ENCODE results near the gene TP53. TPM values are rescaled to one million over a fixed set of nuclear protein-coding genes. Genes with fewer than 3 reads are reported as not detected.

Gene TP53
- polyA plus RNA-seq, 4 donors: 45.1 to 75.9 (median 70.2) TPM

- DNase-seq (ENCODE audit: low read depth in 4 of 4, low spot score in 3 of 4): no peak
Measured at GRCh38 chr17:7707858-7708750, 20.8 kb upstream of the TP53 start.

- no peak for DNase-seq (ENCODE audit: low read depth in 4 of 4, low spot score in 3 of 4)
Measured at GRCh38 chr17:7707446-7707845, 20.2 kb upstream of the TP53 start.

DNA sequence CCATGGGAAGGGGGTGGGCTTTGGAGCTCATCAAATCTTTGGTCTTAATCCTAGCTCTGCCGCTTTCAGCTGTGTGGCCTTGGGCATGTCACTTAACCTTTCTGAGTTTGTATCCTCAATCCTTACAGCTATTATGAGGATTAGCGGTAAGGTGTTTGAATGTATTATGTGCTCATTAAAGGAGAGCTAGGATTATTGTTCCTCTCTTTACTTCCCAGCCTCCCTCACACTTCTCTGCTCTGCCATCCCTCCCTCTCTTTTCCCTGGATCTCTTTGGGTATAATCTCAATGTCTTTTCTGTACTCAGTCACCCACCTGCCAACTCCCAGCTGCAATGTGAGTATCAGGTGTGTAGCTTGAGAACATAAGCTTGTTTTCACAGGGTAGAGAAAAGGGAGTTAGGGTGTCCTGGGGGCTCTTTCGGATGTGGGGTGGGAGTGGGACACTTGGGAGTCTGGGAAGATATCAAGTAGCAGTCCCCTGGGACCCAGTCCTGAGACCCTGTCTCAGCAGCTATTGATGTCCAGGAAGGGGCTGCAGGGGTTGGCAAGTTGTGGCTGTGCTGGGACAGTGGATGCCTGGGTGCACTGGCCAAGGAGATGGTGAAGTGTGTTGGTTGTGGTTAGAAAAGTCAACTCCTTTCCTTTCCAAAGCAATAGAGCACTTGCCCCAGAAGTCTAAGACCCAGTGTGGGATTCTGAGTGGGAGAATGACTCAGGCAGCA lies 19.5 kb upstream of the TP53 start:
- DNase-seq (ENCODE audit: low read depth in 4 of 4, low spot score in 3 of 4): no peak

- no peak for DNase-seq (ENCODE audit: low read depth in 4 of 4, low spot score in 3 of 4)
Measured at GRCh38 chr17:7705269-7706255, 18.3 kb upstream of the TP53 start.

GRCh38 chr17:7704601-7705268 lies 17.4 kb upstream of the TP53 start, which contains the start of gene EFNB3:
Gene EFNB3 (plus strand): TSS chr17:7705202. CDS start chr17:7705599, 397 bp downstream.
- no peak for DNase-seq (ENCODE audit: low read depth in 4 of 4, low spot score in 3 of 4)

DNA sequence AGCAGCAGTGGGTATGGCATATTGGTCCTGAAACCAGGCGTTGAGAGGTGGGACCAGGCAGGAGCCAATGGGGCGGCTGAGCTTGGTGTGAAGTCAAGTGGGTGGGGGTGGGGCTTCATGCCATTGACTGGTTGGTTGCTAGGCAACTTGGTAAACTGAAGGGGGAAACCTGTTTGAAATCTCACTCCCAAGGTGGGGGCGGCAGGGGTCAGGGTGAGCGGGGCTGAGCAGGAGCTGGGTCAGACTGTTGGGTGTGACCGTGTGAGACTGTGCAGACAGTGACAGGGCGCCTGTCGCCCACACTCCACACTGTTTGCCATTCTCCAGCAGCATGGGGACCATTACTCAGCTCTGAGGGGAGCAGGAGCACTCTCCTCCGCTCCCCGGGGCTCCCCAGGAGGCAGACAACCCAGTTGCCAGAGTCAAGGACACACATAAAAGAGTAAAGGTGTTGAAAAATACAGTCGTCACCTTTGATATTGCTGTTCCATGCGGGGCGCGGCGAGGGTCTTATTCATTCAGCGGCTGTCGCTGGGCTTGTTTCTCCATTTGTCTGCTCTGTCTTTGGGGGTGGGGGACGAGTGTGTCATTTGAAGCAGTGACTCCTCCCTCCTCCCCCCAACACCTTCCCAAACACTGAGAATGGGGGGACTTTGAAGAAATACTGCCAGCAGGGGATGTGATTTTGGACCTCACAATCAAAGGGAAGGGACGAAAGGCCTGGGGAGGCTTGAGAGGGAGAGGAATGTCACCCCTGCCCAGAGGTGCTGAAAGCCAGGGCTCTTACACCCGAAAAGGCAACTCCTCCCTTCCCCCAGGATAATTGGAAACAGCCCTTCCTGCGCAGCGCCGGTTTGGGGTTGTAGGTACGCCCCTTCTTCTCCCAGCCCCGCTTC lies 16.5 kb upstream of the TP53 start:
- peak in 2 of 4 donors; percentile 73 to 83 for DNase-seq (ENCODE audit: low read depth in 4 of 4, low spot score in 3 of 4)

- no peak for DNase-seq (ENCODE audit: low read depth in 4 of 4, low spot score in 3 of 4)
Measured at GRCh38 chr17:7702776-7703175, 15.5 kb upstream of the TP53 start.

GRCh38 chr17:7701681-7702080 lies 14.4 kb upstream of the TP53 start:
- DNase-seq (ENCODE audit: low read depth in 4 of 4, low spot score in 3 of 4): no peak

GRCh38 chr17:7700510-7700909 lies 13.2 kb upstream of the TP53 start:
- no peak for DNase-seq (ENCODE audit: low read depth in 4 of 4, low spot score in 3 of 4)

DNA sequence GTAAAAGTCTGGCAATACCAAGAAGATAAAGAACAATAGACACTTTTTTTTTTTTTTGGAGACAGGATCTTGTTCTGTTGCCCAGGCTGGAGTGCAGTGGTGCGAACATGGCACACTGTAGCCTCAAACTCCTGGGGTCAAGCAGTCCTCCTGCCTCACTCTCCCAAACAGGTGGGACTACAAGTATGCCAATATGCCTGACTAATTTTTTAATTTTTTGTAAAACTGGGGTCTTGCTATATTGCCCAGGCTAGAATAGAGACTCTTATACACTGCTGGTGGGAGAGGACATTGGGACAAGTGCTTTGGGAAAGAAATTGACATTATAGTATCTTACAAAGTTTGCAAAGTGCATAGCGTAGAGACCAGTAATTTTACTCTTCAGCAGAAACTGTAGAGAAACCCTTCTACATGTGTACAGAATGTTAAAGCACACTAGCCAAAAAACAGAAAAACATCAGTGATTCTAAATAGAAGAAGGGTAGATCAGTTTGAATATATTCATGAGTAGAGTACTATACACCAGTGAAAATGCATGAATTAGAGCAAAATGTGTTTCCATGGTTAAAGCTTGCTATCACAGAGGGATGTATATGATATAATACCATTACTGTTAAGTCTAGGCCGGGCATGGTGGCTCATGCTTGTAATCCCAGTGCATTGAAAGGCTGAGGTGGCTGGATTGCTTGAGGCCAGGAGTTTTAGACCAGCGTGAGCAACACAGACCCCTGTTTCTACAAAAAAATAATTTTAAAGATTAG lies 10.7 kb upstream of the TP53 start:
- no peak for DNase-seq (ENCODE audit: low read depth in 4 of 4, low spot score in 3 of 4)

GRCh38 chr17:7695586-7695985 lies 8.3 kb upstream of the TP53 start:
- DNase-seq (ENCODE audit: low read depth in 4 of 4, low spot score in 3 of 4): no peak

GRCh38 chr17:7688808-7689316 lies 1.6 kb upstream of the TP53 start:
- DNase-seq (ENCODE audit: low read depth in 4 of 4, low spot score in 3 of 4): no peak

DNA sequence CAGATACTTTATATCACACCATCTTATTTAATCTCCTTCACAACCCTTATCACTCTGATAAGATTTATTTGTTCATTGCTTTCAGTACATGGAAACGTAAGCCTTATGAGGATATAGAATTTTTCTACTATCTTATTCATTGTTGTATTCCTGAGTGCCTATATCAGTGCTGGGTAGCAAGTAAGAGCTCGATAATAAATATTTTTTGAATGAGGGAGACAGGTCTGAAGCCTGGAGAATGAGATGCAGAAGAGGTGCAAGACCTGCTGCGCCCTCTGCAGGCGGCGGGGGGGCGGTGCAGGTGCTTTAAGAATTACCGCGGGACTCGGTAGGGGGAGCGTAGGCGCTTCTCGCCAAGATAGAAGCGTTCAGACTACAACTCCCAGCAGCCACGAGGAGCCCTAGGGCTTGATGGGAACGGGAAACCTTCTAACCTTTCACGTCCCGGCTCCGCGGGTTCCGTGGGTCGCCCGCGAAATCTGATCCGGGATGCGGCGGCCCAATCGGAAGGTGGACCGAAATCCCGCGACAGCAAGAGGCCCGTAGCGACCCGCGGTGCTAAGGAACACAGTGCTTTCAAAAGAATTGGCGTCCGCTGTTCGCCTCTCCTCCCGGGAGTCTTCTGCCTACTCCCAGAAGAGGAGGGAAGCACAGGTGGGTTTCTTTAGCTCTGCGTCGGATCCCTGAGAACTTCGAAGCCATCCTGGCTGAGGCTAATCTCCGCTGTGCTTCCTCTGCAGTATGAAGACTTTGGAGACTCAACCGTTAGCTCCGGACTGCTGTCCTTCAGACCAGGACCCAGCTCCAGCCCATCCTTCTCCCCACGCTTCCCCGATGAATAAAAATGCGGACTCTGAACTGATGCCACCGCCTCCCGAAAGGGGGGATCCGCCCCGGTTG lies 868 bp upstream of the TP53 start, which contains the start of gene WRAP53:
Gene WRAP53, plus strand, starts transcription at position 570 of the 900 bp plus-strand sequence. Its CDS starts 172 bp downstream, at position 742.
- peak; percentile 94 to 98 (median 97) for DNase-seq (ENCODE audit: low read depth in 4 of 4, low spot score in 3 of 4)

- DNase-seq (ENCODE audit: low read depth in 4 of 4, low spot score in 3 of 4): peak; percentile 81 to 94 (median 86)
Measured at GRCh38 chr17:7686222-7687071, 843 bp downstream of the TP53 start.

DNA sequence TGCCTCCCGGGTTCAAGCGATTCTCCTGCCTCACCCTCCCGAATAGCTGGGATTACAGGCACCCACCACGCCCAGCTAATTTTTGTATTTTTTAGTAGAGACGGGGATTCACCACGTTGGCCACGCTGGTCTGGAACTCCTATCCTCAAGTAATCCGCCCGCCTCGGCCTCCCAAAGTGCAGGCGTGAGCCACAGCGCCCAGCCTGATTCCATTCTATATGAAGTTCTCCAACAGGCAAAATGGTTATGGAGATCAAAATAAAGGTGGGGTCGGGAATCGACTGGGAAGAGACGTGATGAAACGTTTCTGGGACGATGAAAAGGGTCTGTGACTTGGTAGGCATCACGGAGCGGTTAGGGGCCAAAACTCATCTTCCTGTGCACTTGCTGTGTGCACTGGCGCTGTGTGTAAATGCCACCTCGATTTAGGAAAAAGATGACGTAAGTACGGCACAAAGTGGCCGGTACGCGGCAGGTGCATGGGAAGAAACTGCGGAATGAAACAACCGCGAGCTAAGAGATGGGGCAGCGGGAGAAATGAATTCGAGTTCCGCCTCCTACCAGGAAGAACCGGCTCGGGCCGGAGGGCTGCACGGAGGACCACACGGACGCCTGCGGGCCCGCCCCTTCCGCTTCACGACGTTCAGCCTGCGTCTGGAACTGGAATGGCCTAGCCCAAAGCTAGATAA lies 1.6 kb downstream of the TP53 start:
- peak; percentile 90 to 93 (median 92) for DNase-seq (ENCODE audit: low read depth in 4 of 4, low spot score in 3 of 4)
